ENCODE data around the gene NAIF1.

GRCh38 chr9:128099231-128099931, 32.3 kb upstream of the NAIF1 start:
- TF ChIP-seq CTCF (conservative IDR thresholded peaks at IDR 0.05; ENCODE audit: low read length) (no peak), EZH2phosphoT487 (IDR thresholded peaks at IDR 0.05; ENCODE audit: borderline replicate concordance, low read depth, low read length) (no peak)
